ENCODE results near the gene NAPSA.

DNA sequence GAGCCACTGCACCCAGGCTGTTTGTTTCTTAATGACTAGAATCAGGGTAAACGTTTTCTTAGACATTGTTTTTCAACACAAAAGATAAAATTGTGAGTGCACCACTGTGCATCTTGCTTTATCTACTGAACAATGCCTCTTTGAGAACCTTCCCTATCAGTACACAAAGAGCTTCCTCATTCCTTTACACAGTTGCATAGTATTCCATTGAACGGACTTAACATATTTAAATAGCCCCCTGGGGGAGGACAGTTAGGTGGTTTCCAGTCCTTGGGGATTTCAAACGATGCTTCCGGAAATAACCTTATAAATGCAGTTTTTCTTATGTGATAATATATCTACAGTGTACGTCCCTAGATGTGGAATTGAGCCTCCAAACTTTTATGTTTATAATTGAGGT, 27.3 kb upstream of the NAPSA start:
- no peak for TF ChIP-seq CTCF (IDR thresholded peaks at IDR 0.05)
- no peak for TF ChIP-seq POLR2A (IDR thresholded peaks at IDR 0.05)
